CD8-positive, alpha-beta memory T cell (primary cell): Measurements from ENCODE around the gene ZNF787. TPM values are rescaled to one million over a fixed set of nuclear protein-coding genes. Genes with fewer than 3 reads are reported as not detected.

Experiments used
- CTCF ChIA-PET: fragments of 350-600 bp; sonication (Branson Sonifier 250); formaldehyde crosslinking; loops from one replicate; lab custom pipeline; 2021; ENCODE audit warnings: antibody characterized with exemption; lab: Charles Lee
- POLR2A ChIA-PET: fragments of 350-600 bp; sonication (Branson Sonifier 250); formaldehyde crosslinking; loops from one replicate; lab custom pipeline; 2021; ENCODE audit warnings: antibody characterized with exemption; lab: Charles Lee
- DNase-seq, 5 donors: peaks; one replicate each; pipeline versions ENCODE4 v3.0.0 to v3.0.0-alpha.2; 2020 to 2022; ENCODE audit warnings: mixed read lengths in 1 of 5
- H3K27ac ChIP-seq: one replicate; pipeline ENCODE4 v1.7.0; 2013; ENCODE audit warnings: low read depth, mild to moderate bottlenecking, low read length, moderate library complexity
- H3K27me3 ChIP-seq: 2 replicates; pipeline ENCODE4 v1.7.0; 2013; ENCODE audit warnings: low read length, mild to moderate bottlenecking; ENCODE audit not compliant: insufficient read depth, poor library complexity, severe bottlenecking
- H3K36me3 ChIP-seq: 2 replicates; pipeline ENCODE4 v1.7.0; 2013; ENCODE audit warnings: mild to moderate bottlenecking, low read length, moderate library complexity; ENCODE audit not compliant: insufficient read depth
- H3K4me1 ChIP-seq: 2 replicates; pipeline ENCODE4 v1.7.0; 2013; ENCODE audit warnings: mild to moderate bottlenecking, low read length, moderate library complexity; ENCODE audit not compliant: insufficient read depth
- H3K4me3 ChIP-seq: 2 replicates; pipeline ENCODE4 v1.7.0; 2013; ENCODE audit warnings: mild to moderate bottlenecking, low read length
- H3K9me3 ChIP-seq: 2 replicates; pipeline ENCODE4 v1.7.0; 2013; ENCODE audit warnings: mild to moderate bottlenecking, low read length
- H3K27ac Mint-ChIP-seq, 8 donors: one replicate each; pipeline ENCODE4 v1.8.0; 2020 to 2021; ENCODE audit warnings: mixed read lengths in 8 of 8, mild to moderate bottlenecking in 6 of 8, inconsistent platforms in 3 of 8, moderate library complexity in 3 of 8
- H3K27me3 Mint-ChIP-seq, 2 donors: one replicate each; pipeline ENCODE4 v1.8.0; 2020 to 2021; ENCODE audit warnings: mixed read lengths in 2 of 2, mild to moderate bottlenecking in 1 of 2, moderate library complexity in 1 of 2
- H3K36me3 Mint-ChIP-seq, 3 donors: one replicate each; pipeline ENCODE4 v1.8.0; 2020 to 2021; ENCODE audit warnings: mixed read lengths in 3 of 3, inconsistent platforms in 1 of 3, mild to moderate bottlenecking in 1 of 3
- H3K4me1 Mint-ChIP-seq, 3 donors: one replicate each; pipeline ENCODE4 v1.8.0; 2020 to 2021; ENCODE audit warnings: mixed read lengths in 3 of 3, inconsistent platforms in 1 of 3, mild to moderate bottlenecking in 1 of 3
- H3K4me3 Mint-ChIP-seq, 7 donors: one replicate each; pipeline ENCODE4 v1.8.0; 2020 to 2021; ENCODE audit warnings: mixed read lengths in 7 of 7, mild to moderate bottlenecking in 6 of 7, moderate library complexity in 4 of 7, inconsistent platforms in 2 of 7
- H3K9me3 Mint-ChIP-seq, 5 donors: one replicate each; pipeline ENCODE4 v1.8.0; 2020 to 2022; ENCODE audit warnings: mixed read lengths in 5 of 5, mild to moderate bottlenecking in 3 of 5, moderate library complexity in 2 of 5, inconsistent platforms in 1 of 5
- polyA plus RNA-seq: library from polyadenylated mRNA; unstranded; fragments of 300-500 nt; fragmentation: Illumina TruSeq; gene quantifications from one replicate; pipeline ENCODE4 v1.2.3, GENCODE V29; 2021
- total RNA-seq, 2 experiments: library from RNA; stranded (reverse); gene quantifications; one replicate each; pipeline ENCODE4 v1.2.3, GENCODE V29; 2021

ZNF787 gene
- total and polyA plus RNA-seq, 3 experiments from 2014 or later: 2.8 to 38.7 (median 34.7) TPM

DNA sequence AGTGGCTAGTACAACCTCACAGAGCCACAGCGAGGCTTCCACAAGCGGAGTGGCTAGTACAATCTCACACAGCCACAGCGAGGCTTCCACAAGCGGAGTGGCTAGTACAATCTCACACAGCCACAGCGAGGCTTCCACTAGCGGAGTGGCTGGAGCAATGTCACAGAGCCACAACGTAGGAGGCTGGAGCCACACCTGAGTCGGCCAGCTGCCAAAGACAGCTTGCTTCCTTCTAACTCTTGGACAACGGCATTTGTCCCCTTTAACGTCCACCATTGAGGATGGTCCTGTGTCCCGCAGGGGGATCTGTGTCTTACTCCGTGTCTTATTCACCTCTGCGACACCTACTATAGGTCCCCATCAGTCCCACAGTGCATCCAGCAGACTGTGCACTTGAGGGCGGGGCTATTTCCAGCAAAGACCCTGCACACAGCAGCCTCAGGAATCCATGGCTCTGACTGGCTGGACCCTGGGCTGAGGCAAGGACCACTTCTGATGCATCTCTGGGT lies 3.7 kb downstream of the ZNF787 start:
- no peak for DNase-seq
- Mint-ChIP-seq H3K4me3 (peak overlapping the region in 3 of 7 donors; percentile 44 to 80 (median 78)), H3K27ac (peak overlapping the region in 3 of 8 donors; percentile 17 to 86 (median 82)), H3K4me1 (peaks cover 52 to 72% (median 58%) of the 10 kb centered on the region in 3 donors), H3K36me3 (peaks cover 0 to 12% (median 0%) of the 10 kb centered on the region in 3 donors), H3K27me3 (no peaks in the 10 kb centered on the region), H3K9me3 (no peaks in the 10 kb centered on the region)
- Histone ChIP-seq H3K9me3 (no peaks in the 10 kb centered on the region), H3K4me1 (peaks cover 20% of the 10 kb centered on the region), H3K27me3 (no peaks in the 10 kb centered on the region), H3K36me3 (no peaks in the 10 kb centered on the region), H3K4me3 (no peak overlapping the region), H3K27ac (no peak overlapping the region)
- CTCF ChIA-PET: no interaction called here
- POLR2A ChIA-PET: no interaction called here

DNA sequence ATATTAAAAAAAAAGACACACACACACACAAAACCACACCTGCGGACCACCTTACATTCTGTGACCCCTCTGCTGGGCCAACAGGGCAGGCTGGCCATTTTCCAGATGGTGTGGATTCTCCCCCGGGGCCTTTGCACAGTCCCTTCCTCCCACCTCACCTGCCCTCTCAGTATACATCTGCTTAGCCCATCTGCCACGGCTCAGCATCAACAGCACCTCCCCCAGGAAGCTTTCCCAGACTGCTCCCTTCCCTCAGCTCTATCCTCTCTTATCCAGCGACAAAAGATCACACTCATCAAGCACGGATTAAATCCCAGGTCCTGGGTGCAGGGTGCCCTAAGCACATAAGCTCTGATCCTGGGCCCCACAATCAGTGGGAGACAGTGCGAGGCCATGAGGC lies 4.5 kb downstream of the ZNF787 start:
- Mint-ChIP-seq H3K4me1 (peaks cover 47 to 72% (median 54%) of the 10 kb centered on the region in 3 donors), H3K4me3 (no peak overlapping the region), H3K27ac (peak overlapping the region in 3 of 8 donors; percentile 19 to 65 (median 35)), H3K27me3 (no peaks in the 10 kb centered on the region), H3K36me3 (peaks cover 0 to 12% (median 0%) of the 10 kb centered on the region in 3 donors), H3K9me3 (no peaks in the 10 kb centered on the region)
- H3K36me3 ChIP-seq: no peaks in the 10 kb centered on the region
- ChIA-PET CTCF (no interaction called here), POLR2A (no interaction called here)
- H3K27ac ChIP-seq: no peak overlapping the region
- H3K4me3 ChIP-seq: no peak overlapping the region
- H3K4me1 ChIP-seq: peaks cover 21% of the 10 kb centered on the region
- H3K9me3 ChIP-seq: no peaks in the 10 kb centered on the region
- H3K27me3 ChIP-seq: no peaks in the 10 kb centered on the region
- DNase-seq: no peak

DNA sequence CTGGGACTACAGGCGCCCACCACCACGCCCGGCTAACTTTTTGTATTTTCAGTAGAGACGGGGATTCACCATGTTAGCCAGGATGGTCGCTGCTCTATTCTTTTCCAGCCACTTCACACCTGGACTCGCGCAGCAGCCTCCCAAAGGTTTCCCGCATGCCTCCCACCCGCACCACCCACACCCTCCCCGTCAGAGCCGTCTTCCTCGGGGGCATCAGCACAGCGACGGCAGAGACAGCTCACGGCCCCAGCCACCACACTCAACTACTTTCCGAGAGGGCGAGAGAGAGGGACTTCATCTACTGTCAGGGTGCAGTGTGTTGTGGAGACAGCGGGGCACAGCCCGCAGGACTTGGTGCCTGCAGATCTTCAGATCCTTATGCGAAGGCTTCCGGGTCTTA lies 5.6 kb downstream of the ZNF787 start:
- Mint-ChIP-seq H3K27ac (peak overlapping the region in 1 of 8 donors; percentile 45), H3K4me3 (no peak overlapping the region), H3K4me1 (peaks cover 46 to 79% (median 53%) of the 10 kb centered on the region in 3 donors), H3K27me3 (no peaks in the 10 kb centered on the region), H3K9me3 (no peaks in the 10 kb centered on the region), H3K36me3 (peaks cover 0 to 10% (median 0%) of the 10 kb centered on the region in 3 donors)
- H3K4me1 ChIP-seq: peaks cover 28% of the 10 kb centered on the region
- no peaks in the 10 kb centered on the region for H3K36me3 ChIP-seq
- no peak overlapping the region for H3K27ac ChIP-seq
- no peaks in the 10 kb centered on the region for H3K9me3 ChIP-seq
- H3K4me3 ChIP-seq: no peak overlapping the region
- ChIA-PET CTCF (no interaction called here), POLR2A (no interaction called here)
- no peaks in the 10 kb centered on the region for H3K27me3 ChIP-seq
- DNase-seq: no peak

DNA sequence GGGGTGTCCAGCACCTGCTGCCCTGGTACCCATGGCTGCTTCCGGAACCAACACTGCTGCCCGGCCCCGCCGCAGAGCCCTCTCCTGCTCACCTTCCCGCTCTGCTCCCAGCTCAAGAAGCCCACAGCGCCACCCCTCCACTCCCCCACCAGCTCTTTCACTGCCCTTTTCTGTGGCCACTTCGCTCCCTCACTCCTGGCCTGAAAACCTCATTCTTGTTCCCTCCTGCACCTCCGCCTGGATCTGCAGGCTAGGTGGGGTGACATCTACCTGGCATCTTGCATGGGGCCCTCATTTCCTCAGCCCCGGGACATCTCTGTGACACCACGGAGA lies 6.4 kb downstream of the ZNF787 start:
- H3K27ac Mint-ChIP-seq: peak overlapping the region in 4 of 8 donors; percentile 54 to 86 (median 70)
- CTCF ChIA-PET: no interaction called here
- H3K27me3 ChIP-seq: no peaks in the 10 kb centered on the region
- POLR2A ChIA-PET: no interaction called here
- no peak overlapping the region for H3K4me3 ChIP-seq
- peaks cover 21% of the 10 kb centered on the region for H3K4me1 ChIP-seq
- H3K36me3 ChIP-seq: no peaks in the 10 kb centered on the region
- H3K4me1 Mint-ChIP-seq: peaks cover 46 to 76% (median 48%) of the 10 kb centered on the region in 3 donors
- peaks cover 0 to 12% (median 0%) of the 10 kb centered on the region in 3 donors for H3K36me3 Mint-ChIP-seq
- no peaks in the 10 kb centered on the region for H3K27me3 Mint-ChIP-seq
- H3K9me3 Mint-ChIP-seq: no peaks in the 10 kb centered on the region
- H3K27ac ChIP-seq: no peak overlapping the region
- no peak for DNase-seq
- peak overlapping the region in 1 of 7 donors; percentile 46 for H3K4me3 Mint-ChIP-seq
- H3K9me3 ChIP-seq: no peaks in the 10 kb centered on the region

DNA sequence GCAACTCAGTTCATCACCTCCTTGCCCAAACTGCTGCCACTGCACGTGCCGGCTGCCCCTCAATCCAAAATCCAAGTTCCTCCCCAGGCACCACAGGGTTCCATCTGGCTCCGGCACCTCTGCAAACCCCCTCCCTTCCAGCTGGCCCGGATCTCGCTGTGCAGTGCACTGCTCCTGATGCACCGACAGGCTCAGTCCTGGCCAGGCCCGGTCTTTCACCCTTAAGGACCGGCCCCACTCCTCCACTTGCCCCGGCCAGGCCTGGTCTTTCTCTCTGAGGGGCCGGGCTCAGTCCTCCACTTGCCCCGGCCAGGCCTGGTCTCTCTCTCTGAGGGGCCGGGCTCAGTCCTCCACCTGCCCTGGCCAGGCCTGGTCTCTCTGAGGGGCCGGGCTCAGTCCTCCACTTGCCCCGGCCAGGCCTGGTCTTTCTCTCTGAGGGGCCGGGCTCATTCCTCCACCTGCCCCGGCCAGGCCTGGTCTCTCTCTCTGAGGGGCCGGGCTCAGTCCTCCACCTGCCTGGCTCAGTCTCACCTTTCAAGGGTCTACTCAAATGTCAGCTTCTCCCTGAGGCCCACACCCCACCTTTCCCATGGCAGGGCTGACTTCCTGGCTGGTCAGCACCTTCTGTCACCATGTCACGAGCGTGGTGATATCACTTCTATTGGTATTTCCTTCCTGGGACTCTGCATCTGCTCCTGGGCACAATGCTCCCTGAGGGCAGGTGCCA lies 6.9 kb downstream of the ZNF787 start:
- Histone ChIP-seq H3K27me3 (no peaks in the 10 kb centered on the region), H3K36me3 (no peaks in the 10 kb centered on the region), H3K27ac (no peak overlapping the region), H3K9me3 (no peaks in the 10 kb centered on the region), H3K4me1 (peaks cover 17% of the 10 kb centered on the region), H3K4me3 (no peak overlapping the region)
- peak overlapping the region in 1 of 7 donors; percentile 66 for H3K4me3 Mint-ChIP-seq
- H3K4me1 Mint-ChIP-seq: peaks cover 41 to 73% (median 42%) of the 10 kb centered on the region in 3 donors
- peaks cover 0 to 12% (median 0%) of the 10 kb centered on the region in 3 donors for H3K36me3 Mint-ChIP-seq
- H3K27ac Mint-ChIP-seq: peak overlapping the region in 4 of 8 donors; percentile 41 to 86 (median 68)
- ChIA-PET CTCF (no interaction called here), POLR2A (no interaction called here)
- no peak for DNase-seq
- no peaks in the 10 kb centered on the region for H3K9me3 Mint-ChIP-seq
- no peaks in the 10 kb centered on the region for H3K27me3 Mint-ChIP-seq

DNA sequence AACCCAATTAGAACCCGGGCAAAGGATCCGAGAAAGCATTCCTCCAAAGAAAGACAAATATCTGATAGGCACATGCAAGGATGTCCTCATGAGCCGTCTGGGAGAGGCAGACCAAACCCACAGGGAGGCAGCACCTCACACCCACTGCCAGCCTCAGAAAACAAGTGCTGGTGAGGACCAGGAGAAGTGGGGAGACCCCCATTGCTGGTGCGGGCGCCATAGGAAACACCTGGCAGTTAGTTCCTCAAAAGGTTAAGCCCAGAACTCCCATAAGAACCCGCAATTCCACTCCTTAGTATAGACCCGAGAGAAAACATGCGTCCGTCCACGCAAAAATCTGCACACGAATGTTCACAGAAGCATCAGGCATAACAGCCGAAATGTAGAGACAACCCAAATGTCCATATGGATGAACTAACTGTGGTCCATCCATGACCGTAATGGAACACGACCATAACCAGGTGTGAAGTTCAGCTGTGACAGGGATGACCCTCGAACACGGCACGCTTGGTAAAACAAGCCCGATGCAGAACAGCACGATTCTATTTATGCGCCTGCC lies 7.9 kb downstream of the ZNF787 start:
- Mint-ChIP-seq H3K9me3 (no peaks in the 10 kb centered on the region), H3K4me3 (peak overlapping the region in 2 of 7 donors; percentile 41 to 50), H3K4me1 (peaks cover 37 to 71% (median 38%) of the 10 kb centered on the region in 3 donors), H3K36me3 (peaks cover 0 to 15% (median 0%) of the 10 kb centered on the region in 3 donors), H3K27ac (peak overlapping the region in 3 of 8 donors; percentile 1 to 64 (median 57)), H3K27me3 (no peaks in the 10 kb centered on the region)
- Histone ChIP-seq H3K9me3 (no peaks in the 10 kb centered on the region), H3K4me3 (no peak overlapping the region), H3K27me3 (no peaks in the 10 kb centered on the region), H3K4me1 (peaks cover 17% of the 10 kb centered on the region), H3K27ac (no peak overlapping the region), H3K36me3 (no peaks in the 10 kb centered on the region)
- ChIA-PET CTCF (no interaction called here), POLR2A (no interaction called here)
- no peak for DNase-seq

DNA sequence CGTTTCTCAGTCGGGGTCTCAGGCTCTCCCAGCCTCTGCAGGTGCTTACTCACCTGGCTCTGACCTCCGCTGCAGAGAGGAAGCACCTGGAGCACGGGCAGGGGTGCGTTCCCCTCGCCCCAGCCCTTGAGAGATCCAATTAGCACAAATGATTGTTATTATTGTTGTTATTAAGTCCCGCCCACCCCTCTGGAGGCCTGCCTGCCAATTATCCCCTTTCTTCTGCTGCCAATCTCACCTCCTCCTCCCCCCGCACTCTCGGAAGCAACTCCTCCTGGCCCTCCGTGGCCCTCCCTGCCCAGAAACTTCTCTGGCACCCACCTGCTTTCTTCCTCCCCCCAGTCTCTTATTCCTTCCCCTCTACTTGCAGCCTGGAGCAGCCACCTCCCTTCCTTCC lies 8.8 kb downstream of the ZNF787 start:
- CTCF ChIA-PET: no interaction called here

More for the DNA sequence above, 8.8 kb downstream of the ZNF787 start:
- no peak overlapping the region for H3K27ac ChIP-seq
- Mint-ChIP-seq H3K9me3 (no peaks in the 10 kb centered on the region), H3K4me1 (peaks cover 32 to 70% (median 36%) of the 10 kb centered on the region in 3 donors), H3K27me3 (no peaks in the 10 kb centered on the region), H3K4me3 (no peak overlapping the region), H3K27ac (peak overlapping the region in 6 of 8 donors; percentile 3 to 95 (median 69)), H3K36me3 (peaks cover 0 to 15% (median 0%) of the 10 kb centered on the region in 3 donors)
- POLR2A ChIA-PET: no interaction called here
- H3K4me1 ChIP-seq: peaks cover 17% of the 10 kb centered on the region
- no peaks in the 10 kb centered on the region for H3K36me3 ChIP-seq
- H3K4me3 ChIP-seq: no peak overlapping the region
- no peaks in the 10 kb centered on the region for H3K27me3 ChIP-seq
- no peaks in the 10 kb centered on the region for H3K9me3 ChIP-seq
- DNase-seq: no peak
